ENCODE results near the gene APOBEC2. TPM values are rescaled to one million over a fixed set of nuclear protein-coding genes. Genes with fewer than 3 reads are reported as not detected.

APOBEC2 gene
- total RNA-seq, 2 experiments from 2014 or later, result not detected

- Mint-ChIP-seq H3K4me1 (ENCODE audit: low read depth) (peaks cover 21% of the 10 kb centered on the region), H3K27me3 (no peaks in the 10 kb centered on the region), H3K36me3 (ENCODE audit: low read depth) (peaks cover 30% of the 10 kb centered on the region), H3K9me3 (no peaks in the 10 kb centered on the region), H3K27ac (no peak overlapping the region), H3K4me3 (no peak overlapping the region)
- DNase-seq, result no peak
- intact Hi-C loops (cut with DNase I, micrococcal nuclease), result no loop called here
- Histone ChIP-seq H3K9me3 (ENCODE audit: control insufficient read depth in 1 of 2, insufficient read depth in 1 of 2, low read length in 2 of 2) (no peaks in the 10 kb centered on the region), H3K36me3 (ENCODE audit: insufficient read depth, low read length) (no peaks in the 10 kb centered on the region), H3K4me3 (ENCODE audit: low read length) (no peak overlapping the region), H3K4me1 (ENCODE audit: insufficient read depth, low read length) (peaks cover 20% of the 10 kb centered on the region), H3K27me3 (ENCODE audit: control insufficient read depth in 1 of 2, insufficient read depth in 2 of 2, low read length in 2 of 2) (no peaks in the 10 kb centered on the region), H3K27ac (ENCODE audit: low read depth in 1 of 2, low read length in 2 of 2) (no peak overlapping the region)
- CTCF ChIA-PET, result no interaction called here
- POLR2A ChIA-PET, result no interaction called here
- no peak for ATAC-seq (ENCODE audit: poor library complexity)
- TF ChIP-seq CTCF (IDR thresholded peaks at IDR 0.05), result no peak
Measured at GRCh38 chr6:41054511-41054910, 1.5 kb downstream of the APOBEC2 start.

GRCh38 chr6:41055149-41055548 is 2.1 kb downstream of the APOBEC2 start:
- H3K9me3 Mint-ChIP-seq, result no peaks in the 10 kb centered on the region
- Histone ChIP-seq H3K4me3 (ENCODE audit: low read length) (no peak overlapping the region), H3K9me3 (ENCODE audit: control insufficient read depth in 1 of 2, insufficient read depth in 1 of 2, low read length in 2 of 2) (no peaks in the 10 kb centered on the region), H3K27me3 (ENCODE audit: control insufficient read depth in 1 of 2, insufficient read depth in 2 of 2, low read length in 2 of 2) (no peaks in the 10 kb centered on the region), H3K36me3 (ENCODE audit: insufficient read depth, low read length) (no peaks in the 10 kb centered on the region), H3K4me1 (ENCODE audit: insufficient read depth, low read length) (peaks cover 20% of the 10 kb centered on the region), H3K27ac (ENCODE audit: low read depth in 1 of 2, low read length in 2 of 2) (no peak overlapping the region)
- DNase-seq, result no peak
- peaks cover 33% of the 10 kb centered on the region for H3K36me3 Mint-ChIP-seq (ENCODE audit: low read depth)
- POLR2A ChIA-PET, result no interaction called here
- H3K27ac Mint-ChIP-seq, result no peak overlapping the region
- CTCF ChIA-PET, result no interaction called here
- TF ChIP-seq CTCF (IDR thresholded peaks at IDR 0.05), result no peak
- intact Hi-C loops (cut with DNase I, micrococcal nuclease), result no loop called here
- H3K4me1 Mint-ChIP-seq (ENCODE audit: low read depth), result peaks cover 18% of the 10 kb centered on the region
- H3K4me3 Mint-ChIP-seq, result no peak overlapping the region
- no peaks in the 10 kb centered on the region for H3K27me3 Mint-ChIP-seq
- ATAC-seq (ENCODE audit: poor library complexity), result no peak

- Mint-ChIP-seq H3K9me3 (no peaks in the 10 kb centered on the region), H3K4me3 (no peak overlapping the region), H3K27ac (no peak overlapping the region), H3K27me3 (no peaks in the 10 kb centered on the region), H3K36me3 (ENCODE audit: low read depth) (peaks cover 48% of the 10 kb centered on the region), H3K4me1 (ENCODE audit: low read depth) (peaks cover 10% of the 10 kb centered on the region)
- H3K4me1 ChIP-seq (ENCODE audit: insufficient read depth, low read length), result peaks cover 13% of the 10 kb centered on the region
- no peak for TF ChIP-seq CTCF (IDR thresholded peaks at IDR 0.05)
- ChIA-PET CTCF (no interaction called here), POLR2A (no interaction called here)
- no peak for DNase-seq
- no peak overlapping the region for H3K27ac ChIP-seq (ENCODE audit: low read depth in 1 of 2, low read length in 2 of 2)
- H3K4me3 ChIP-seq (ENCODE audit: low read length), result no peak overlapping the region
- ATAC-seq (ENCODE audit: poor library complexity), result no peak
- H3K36me3 ChIP-seq (ENCODE audit: insufficient read depth, low read length), result peaks cover 9% of the 10 kb centered on the region
- intact Hi-C loops (cut with DNase I, micrococcal nuclease), result no loop called here
- no peaks in the 10 kb centered on the region for H3K27me3 ChIP-seq (ENCODE audit: control insufficient read depth in 1 of 2, insufficient read depth in 2 of 2, low read length in 2 of 2)
- no peaks in the 10 kb centered on the region for H3K9me3 ChIP-seq (ENCODE audit: control insufficient read depth in 1 of 2, insufficient read depth in 1 of 2, low read length in 2 of 2)
Measured at GRCh38 chr6:41056768-41057490, 3.9 kb downstream of the APOBEC2 start.

Measured in CD4-positive, alpha-beta T cell (primary cell).